NCI-H2171 (cell line): ENCODE data around the gene SLC48A1.
"Not testable (repeated sequence)": the region's sequence is repeated elsewhere in the genome, so short reads cannot be mapped to it uniquely, and the experiment has no call there.

ENCODE experiments used
- DNase-seq: peaks from one replicate; lab custom pipeline; 2025; lab: John Stamatoyannopoulos, UW

Gene SLC48A1

GRCh38 chr12:47793015-47793681 lies 20.1 kb downstream of the SLC48A1 start:
- no peak for DNase-seq

GRCh38 chr12:47794679-47795078 lies 21.6 kb downstream of the SLC48A1 start:
- no peak for DNase-seq

- no peak for DNase-seq
These were observed 22.2 kb downstream of the SLC48A1 start for GRCh38 chr12:47795121-47795813.

- no peak for DNase-seq
These were observed 22.9 kb downstream of the SLC48A1 start for GRCh38 chr12:47795814-47796411.

- no peak for DNase-seq
These were observed 24.4 kb downstream of the SLC48A1 start for GRCh38 chr12:47797441-47797840.

- DNase-seq = no peak
These were observed 25.4 kb downstream of the SLC48A1 start for GRCh38 chr12:47798382-47798948.

- no peak for DNase-seq
These were observed 26.4 kb downstream of the SLC48A1 start for GRCh38 chr12:47799357-47799955.

- no peak for DNase-seq
These were observed 27.5 kb downstream of the SLC48A1 start for GRCh38 chr12:47800582-47800981.

- DNase-seq = no peak
These were observed 28.3 kb downstream of the SLC48A1 start for GRCh38 chr12:47801170-47801903.

- DNase-seq = no peak
These were observed 28.8 kb downstream of the SLC48A1 start for GRCh38 chr12:47801904-47802246.

GRCh38 chr12:47802312-47802711 lies 29.3 kb downstream of the SLC48A1 start:
- no peak for DNase-seq

- no peak for DNase-seq
These were observed 30.3 kb downstream of the SLC48A1 start for GRCh38 chr12:47803191-47803875.

- no peak for DNase-seq
These were observed 31.1 kb downstream of the SLC48A1 start for GRCh38 chr12:47804171-47804570.

GRCh38 chr12:47805417-47805816 lies 32.4 kb downstream of the SLC48A1 start:
- DNase-seq = no peak

GRCh38 chr12:47807338-47807737 lies 34.3 kb downstream of the SLC48A1 start:
- DNase-seq = no peak

- no peak for DNase-seq
These were observed 35.0 kb downstream of the SLC48A1 start for GRCh38 chr12:47808050-47808449.

GRCh38 chr12:47808574-47809365 lies 35.7 kb downstream of the SLC48A1 start:
- DNase-seq = no peak

GRCh38 chr12:47809518-47809917 lies 36.5 kb downstream of the SLC48A1 start:
- DNase-seq = not testable (repeated sequence)

- DNase-seq = no peak
These were observed 38.0 kb downstream of the SLC48A1 start for GRCh38 chr12:47811072-47811396.

GRCh38 chr12:47811581-47812484 lies 38.8 kb downstream of the SLC48A1 start:
- no peak for DNase-seq
